Heart right ventricle (tissue), 16 donors: ENCODE measurements around the gene TRPM5. TPM values are rescaled to one million over a fixed set of nuclear protein-coding genes. Genes with fewer than 3 reads are reported as not detected.

Source experiments
- ATAC-seq, 8 donors: fragments of 200-7000 bp; cut with Tn5 transposase; one replicate each; pipeline ENCODE4 v1.9.1; 2020; ENCODE audit warnings: mild to moderate bottlenecking in 8 of 8, moderate library complexity in 8 of 8, moderate number of reproducible peaks in 1 of 8
- DNase-seq, 2 donors: peaks; one replicate each; pipeline ENCODE4 v3.0.0-alpha.2; 2020
- H3K27ac ChIP-seq, 10 donors: fragments of 200-600 bp; sonication (generic) in 2 of 10; one replicate each; pipeline versions ENCODE4 v1.5.0 to v1.8.0; 2020 to 2022; ENCODE audit warnings: mild to moderate bottlenecking in 3 of 10
- H3K27me3 ChIP-seq, 7 donors: fragments of 200-600 bp; one replicate each; pipeline ENCODE4 v1.8.0; 2021 to 2022; ENCODE audit warnings: mild to moderate bottlenecking in 2 of 7
- H3K36me3 ChIP-seq, 9 donors: fragments of 200-600 bp; sonication (generic) in 1 of 9; one replicate each; pipeline versions ENCODE4 v1.5.0 to v1.8.0; 2020 to 2022; ENCODE audit warnings: mild to moderate bottlenecking in 2 of 9
- H3K4me1 ChIP-seq, 9 donors: fragments of 200-600 bp; sonication (generic) in 1 of 9; one replicate each; pipeline versions ENCODE4 v1.5.0 to v1.8.0; 2020 to 2022; ENCODE audit warnings: mild to moderate bottlenecking in 4 of 9
- H3K4me3 ChIP-seq, 10 donors: fragments of 200-600 bp; sonication (generic) in 2 of 10; one replicate each; pipeline versions ENCODE4 v1.5.0 to v1.8.0; 2020 to 2022; ENCODE audit warnings: mild to moderate bottlenecking in 7 of 10, moderate library complexity in 2 of 10
- H3K9me3 ChIP-seq, 11 donors: fragments of 200-600 bp in 10 of 11; sonication (generic) in 2 of 11; one replicate each; pipeline versions ENCODE4 v1.5.0 to v1.8.0; 2013 to 2022; ENCODE audit warnings: mild to moderate bottlenecking in 2 of 11, control low read depth in 1 of 11, moderate library complexity in 1 of 11
- WGBS, 2 donors: extraction: QIAGEN DNeasy Blood & Tissue Kit; methylation state at CpG; one replicate each; pipeline ENCODE4 v1.1.7; 2013; ENCODE audit warnings: inconsistent platforms in 1 of 2; 5-methylcytosine and 5-hydroxymethylcytosine counted together
- intact Hi-C, 10 donors: fragments of 100-400 bp; cut with DNase I; formaldehyde crosslinking; loops; one replicate each; pipeline versions ENCODE4 v1.11.1 to v1.14.2; 2022
- polyA plus RNA-seq, 2 donors: library from polyadenylated mRNA; stranded (reverse); fragments of 200-250 nt; gene quantifications; one replicate each; pipeline ENCODE4 v1.2.3, GENCODE V29; 2013
- total RNA-seq, 10 donors: library from RNA; stranded (reverse); fragmentation: NEBNext Ultra II Directional in 3 of 10; extraction: Animal tissue kit (Norgen Biotek cat#: 25700) in 3 of 10; gene quantifications; one replicate each; pipeline versions ENCODE4 v1.2.1 to v1.2.4, GENCODE V29; 2021 to 2023
- TF ChIP-seq, protein P1 (sequence below), 9 donors: fragments of 200-600 bp; sonication (generic) in 2 of 9; IDR thresholded peaks; one replicate each; pipeline versions ENCODE4 v1.5.0 to v1.8.0; 2021 to 2022; ENCODE audit warnings: antibody characterized with exemption in 9 of 9, mild to moderate bottlenecking in 5 of 9, moderate library complexity in 1 of 9
- donor health status: Arrhythmogenic right ventricular cardiomyopathy.
- donor health status: ischemic (EF 13 %, LVEDD 7.1; RV severe dilation, severe dysfunction).
- donor health status: healthy with polysubstance abuse.
- donor health status: DM: no; HTN: yes; CAD: no.
- donor health status: DM: no; HTN: no; CAD: no.
- donor health status: ischemic (EF 25% LVEDD 6.9; RV normal size, moderate dysfunction).
- donor health status: ischemic (EF 25% LVEDD 5.7; RV mildly dilated, moderate dysfunction).
- donor health status: healthy.
- donor health status: DM: yes; HTN: yes; CAD: no.
- donor health status: Ischemic cardiomyopathy.
- donor health status: ischemic (EF 35%, LVEDD 5.7; RV mildly dilated, moderate dysfunction).
- donor health status: nonischemic (EF 11% LVEDD 7.7; RV severe dilation, severe dysfunction).
- donor health status: DM: yes; HTN: yes; CAD: no.
- donor health status: PGD.
- donor health status: ischemic (EF 29% LVEDD 5.4; RV normal size, mild dysfunction).
- donor health status: nonischemic (EF 23%, LVEDD 6.1; RV moderate dilation, normal function).

The TRPM5 gene
- total and polyA plus RNA-seq, 12 donors = not detected

DNA sequence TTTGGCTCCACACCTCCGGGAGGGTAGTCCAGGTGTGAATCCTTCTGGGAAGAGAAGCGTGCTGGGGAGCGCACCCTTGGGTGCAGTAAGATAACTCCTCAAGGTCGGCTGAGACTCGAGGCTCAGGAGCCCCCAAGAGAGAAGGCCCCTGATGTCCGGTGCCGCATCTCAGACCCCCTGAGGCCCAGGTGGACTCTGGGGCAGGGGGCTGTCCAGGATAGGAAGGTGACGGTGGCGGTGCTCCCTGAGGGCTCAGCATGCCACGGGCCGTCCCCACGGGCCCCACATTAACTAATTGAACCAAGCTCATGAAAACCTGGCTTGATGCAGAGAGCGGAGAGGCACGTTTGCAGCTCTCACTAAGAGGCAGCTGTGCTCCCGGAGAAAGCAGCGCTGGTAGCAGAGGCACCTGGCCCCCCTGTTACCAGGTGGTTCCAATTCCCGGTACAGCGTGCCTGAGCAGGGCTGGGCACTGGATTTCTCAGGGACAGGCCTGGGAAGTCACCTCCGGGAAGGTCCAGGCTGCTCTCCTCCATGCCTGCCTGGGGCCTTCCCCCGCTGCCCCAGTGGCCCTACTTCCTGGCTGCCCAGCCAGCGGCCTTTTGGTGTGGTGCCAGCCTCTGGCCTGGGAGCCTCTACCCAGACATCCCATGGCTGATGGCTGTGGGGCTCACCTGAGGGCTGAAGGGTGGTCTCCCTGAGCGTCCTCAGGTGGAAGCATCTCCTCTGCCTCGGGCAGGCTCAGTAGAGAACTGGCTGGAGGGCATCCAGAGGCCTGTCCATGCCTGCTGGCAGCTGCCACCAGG lies 1.6 kb upstream of the TRPM5 start:
- Histone ChIP-seq H3K36me3 (no peaks in the 10 kb centered on the region), H3K27ac (peak overlapping the region in 8 of 10 donors; percentile 47 to 82 (median 58)), H3K27me3 (peaks cover 0 to 15% (median 5%) of the 10 kb centered on the region in 7 donors), H3K4me1 (peaks cover 3 to 54% (median 40%) of the 10 kb centered on the region in 9 donors), H3K9me3 (no peaks in the 10 kb centered on the region), H3K4me3 (peak overlapping the region; percentile 32 to 60 (median 54))
- ATAC-seq (peak in 6 of 8 donors; percentile 25 to 60 (median 34)), DNase-seq (no peak)
- TF ChIP-seq, protein P1, sequence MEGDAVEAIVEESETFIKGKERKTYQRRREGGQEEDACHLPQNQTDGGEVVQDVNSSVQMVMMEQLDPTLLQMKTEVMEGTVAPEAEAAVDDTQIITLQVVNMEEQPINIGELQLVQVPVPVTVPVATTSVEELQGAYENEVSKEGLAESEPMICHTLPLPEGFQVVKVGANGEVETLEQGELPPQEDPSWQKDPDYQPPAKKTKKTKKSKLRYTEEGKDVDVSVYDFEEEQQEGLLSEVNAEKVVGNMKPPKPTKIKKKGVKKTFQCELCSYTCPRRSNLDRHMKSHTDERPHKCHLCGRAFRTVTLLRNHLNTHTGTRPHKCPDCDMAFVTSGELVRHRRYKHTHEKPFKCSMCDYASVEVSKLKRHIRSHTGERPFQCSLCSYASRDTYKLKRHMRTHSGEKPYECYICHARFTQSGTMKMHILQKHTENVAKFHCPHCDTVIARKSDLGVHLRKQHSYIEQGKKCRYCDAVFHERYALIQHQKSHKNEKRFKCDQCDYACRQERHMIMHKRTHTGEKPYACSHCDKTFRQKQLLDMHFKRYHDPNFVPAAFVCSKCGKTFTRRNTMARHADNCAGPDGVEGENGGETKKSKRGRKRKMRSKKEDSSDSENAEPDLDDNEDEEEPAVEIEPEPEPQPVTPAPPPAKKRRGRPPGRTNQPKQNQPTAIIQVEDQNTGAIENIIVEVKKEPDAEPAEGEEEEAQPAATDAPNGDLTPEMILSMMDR (IDR thresholded peaks at IDR 0.05) = no peak
- intact Hi-C loops = loop anchor here in 1 of 10 donors (5.0 kb wide), 1 partner anchor 446 kb away; no protein-coding TSS in a partner anchor
- 48 to 53% methylated on average over 23 of the region's 23 CpGs for WGBS, 2 donors

DNA sequence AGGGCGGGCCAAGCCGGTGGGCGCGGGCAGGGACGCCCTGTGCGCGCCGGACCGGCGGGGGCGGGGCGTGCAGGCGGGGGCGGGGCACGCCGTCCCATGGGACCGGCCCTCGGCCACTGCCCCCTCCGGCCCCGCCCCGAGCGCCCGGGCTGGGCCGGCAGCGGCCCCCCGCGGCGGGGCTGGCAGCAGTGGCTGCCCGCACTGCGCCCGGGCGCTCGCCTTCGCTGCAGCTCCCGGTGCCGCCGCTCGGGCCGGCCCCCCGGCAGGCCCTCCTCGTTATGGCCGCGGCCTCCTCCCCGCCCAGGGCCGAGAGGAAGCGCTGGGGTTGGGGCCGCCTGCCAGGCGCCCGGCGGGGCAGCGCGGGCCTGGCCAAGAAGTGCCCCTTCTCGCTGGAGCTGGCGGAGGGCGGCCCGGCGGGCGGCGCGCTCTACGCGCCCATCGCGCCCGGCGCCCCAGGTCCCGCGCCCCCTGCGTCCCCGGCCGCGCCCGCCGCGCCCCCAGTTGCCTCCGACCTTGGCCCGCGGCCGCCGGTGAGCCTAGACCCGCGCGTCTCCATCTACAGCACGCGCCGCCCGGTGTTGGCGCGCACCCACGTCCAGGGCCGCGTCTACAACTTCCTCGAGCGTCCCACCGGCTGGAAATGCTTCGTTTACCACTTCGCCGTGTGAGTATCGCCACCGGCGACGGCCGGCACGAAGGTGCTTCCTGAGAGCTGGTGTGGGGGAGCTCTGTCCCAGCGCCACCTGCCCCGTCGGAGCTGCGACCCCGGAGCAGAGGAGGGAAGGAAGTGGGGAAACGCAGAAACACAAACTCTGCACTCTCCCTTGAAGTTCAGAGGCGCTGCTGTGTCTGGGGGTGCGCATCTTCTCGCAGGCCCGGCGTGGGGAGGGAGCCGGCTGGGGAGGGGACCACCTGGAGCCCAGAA lies 769 bp upstream of the TRPM5 start, which contains the start of gene KCNQ1:
Gene KCNQ1, plus strand, starts transcription at position 188 of the 925 bp plus-strand sequence. Its CDS starts 91 bp downstream, at position 279.
- DNase-seq (peak in 1 of 2 donors; percentile 68), ATAC-seq (peak; percentile 38 to 83 (median 76))
- H3K27me3 ChIP-seq = peaks cover 0 to 15% (median 5%) of the 10 kb centered on the region in 7 donors

DNA sequence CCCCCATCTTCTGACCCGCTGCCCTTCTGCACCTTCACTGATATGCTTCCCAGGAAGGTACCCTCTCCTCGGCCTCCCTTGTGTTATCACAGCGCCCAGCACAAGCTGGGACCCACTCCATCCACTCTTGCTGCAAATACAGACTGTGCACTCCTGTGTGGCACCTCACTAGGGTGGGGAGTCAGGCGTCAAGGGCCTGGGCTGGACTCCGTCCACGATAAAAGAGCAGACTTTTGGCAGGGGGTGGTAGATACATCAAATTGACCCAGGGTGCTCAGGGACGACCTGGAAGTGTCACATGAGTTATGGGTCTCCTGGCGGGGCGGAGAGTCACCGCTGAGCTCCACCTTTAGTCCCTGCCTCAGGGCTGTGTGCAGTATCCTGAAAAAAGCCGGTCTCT lies 908 bp downstream of the TRPM5 start:
- no peak overlapping the region for H3K4me3 ChIP-seq
- 51 to 73% methylated on average over 11 of the region's 11 CpGs for WGBS, 2 donors
- H3K4me1 ChIP-seq = peaks cover 3 to 38% (median 31%) of the 10 kb centered on the region in 9 donors
- ATAC-seq (no peak), DNase-seq (no peak)
- H3K36me3 ChIP-seq = no peaks in the 10 kb centered on the region
- H3K9me3 ChIP-seq = peaks cover 0 to 5% (median 0%) of the 10 kb centered on the region in 11 donors
- intact Hi-C loops = loop anchor here in 3 of 10 donors (5.0 kb wide), 2 partner anchors 69 to 79 kb away; no protein-coding TSS in a partner anchor
- H3K27ac ChIP-seq = no peak overlapping the region
- H3K27me3 ChIP-seq = peaks cover 0 to 15% (median 5%) of the 10 kb centered on the region in 7 donors
- TF ChIP-seq, protein P1 (IDR thresholded peaks at IDR 0.05) = no peak

More for the DNA sequence above, 769 bp upstream of the TRPM5 start, which contains the start of gene KCNQ1:
- no peaks in the 10 kb centered on the region for H3K9me3 ChIP-seq
- H3K4me3 ChIP-seq = peak within 1 kb of the TSS; percentile 32 to 60 (median 54)
- H3K4me1 ChIP-seq = peaks cover 3 to 54% (median 40%) of the 10 kb centered on the region in 9 donors
- 2 to 6% methylated on average over 50 to 116 of the region's 116 CpGs for WGBS, 2 donors
- TF ChIP-seq, protein P1 (IDR thresholded peaks at IDR 0.05) = peak in 1 of 9 donors; percentile 13
- peak within 1 kb of the TSS in 8 of 10 donors; percentile 47 to 82 (median 58) for H3K27ac ChIP-seq
- intact Hi-C loops = loop anchor here in 3 of 10 donors (5.0 kb wide), 3 partner anchors 67 to 447 kb away; no protein-coding TSS in a partner anchor
- H3K36me3 ChIP-seq = no peaks in the 10 kb centered on the region
